Stimulated activated CD8-positive, alpha-beta memory T cell treated with anti-CD3 and anti-CD28 coated beads, Interleukin-12 subunit alpha, Interleukin-12 subunit beta, amount 100 ng/mL, for 24 hours (primary cell): ENCODE measurements around the gene MAN1C1.
"Not testable (repeated sequence)": the region's sequence is repeated elsewhere in the genome, so short reads cannot be mapped to it uniquely, and the experiment has no call there.

Experiments used
- DNase-seq: peaks from one replicate; pipeline ENCODE4 v3.0.0-alpha.2; 2020; ENCODE audit errors: extremely low read depth

Gene MAN1C1

GRCh38 chr1:25698252-25698651 is 81.7 kb downstream of the MAN1C1 start:
- no peak for DNase-seq

GRCh38 chr1:25699059-25699458 is 82.5 kb downstream of the MAN1C1 start:
- not testable (repeated sequence) for DNase-seq

- DNase-seq: no peak
Observed at GRCh38 chr1:25699500-25700143, 83.0 kb downstream of the MAN1C1 start.

- no peak for DNase-seq
Observed at GRCh38 chr1:25700144-25700523, 83.5 kb downstream of the MAN1C1 start.

GRCh38 chr1:25700626-25701025 is 84.0 kb downstream of the MAN1C1 start:
- no peak for DNase-seq

- no peak for DNase-seq
Observed at GRCh38 chr1:25701030-25701785, 84.6 kb downstream of the MAN1C1 start.

GRCh38 chr1:25702101-25702775 is 85.6 kb downstream of the MAN1C1 start:
- DNase-seq: no peak

GRCh38 chr1:25703041-25703440 is 86.5 kb downstream of the MAN1C1 start:
- DNase-seq: no peak

- no peak for DNase-seq
Observed at GRCh38 chr1:25703671-25704266, 87.2 kb downstream of the MAN1C1 start.

GRCh38 chr1:25704267-25704691 is 87.7 kb downstream of the MAN1C1 start:
- DNase-seq: no peak

GRCh38 chr1:25705699-25706098 is 89.1 kb downstream of the MAN1C1 start:
- no peak for DNase-seq

- DNase-seq: no peak
Observed at GRCh38 chr1:25706146-25707089, 89.8 kb downstream of the MAN1C1 start.

GRCh38 chr1:25707280-25708016 is 90.9 kb downstream of the MAN1C1 start:
- DNase-seq: no peak

- no peak for DNase-seq
Observed at GRCh38 chr1:25710583-25711347, 94.2 kb downstream of the MAN1C1 start.

GRCh38 chr1:25711555-25712298 is 95.1 kb downstream of the MAN1C1 start:
- no peak for DNase-seq

GRCh38 chr1:25712299-25712970 is 95.8 kb downstream of the MAN1C1 start:
- DNase-seq: no peak

- no peak for DNase-seq
Observed at GRCh38 chr1:25713961-25714360, 97.4 kb downstream of the MAN1C1 start.

- no peak for DNase-seq
Observed at GRCh38 chr1:25714372-25714931, 97.9 kb downstream of the MAN1C1 start.
